Body of pancreas (tissue), 4 donors: ENCODE measurements around the gene USP15.

Source experiments
- CTCF ChIP-seq, 7 experiments: fragments of 450-650 bp in 4 of 7; fragments of 200-600 bp in 3 of 7; sonication (generic) in 3 of 7; IDR thresholded peaks; one replicate each; pipeline ENCODE4 v1.5.1; 2016 to 2019; ENCODE audit warnings: antibody characterized with exemption in 7 of 7
- POLR2A ChIP-seq, 3 donors: fragments of 450-650 bp; IDR thresholded peaks; one replicate each; pipeline ENCODE4 v1.6.1; 2016; ENCODE audit warnings: antibody characterized with exemption in 3 of 3, mild to moderate bottlenecking in 2 of 3

DNA sequence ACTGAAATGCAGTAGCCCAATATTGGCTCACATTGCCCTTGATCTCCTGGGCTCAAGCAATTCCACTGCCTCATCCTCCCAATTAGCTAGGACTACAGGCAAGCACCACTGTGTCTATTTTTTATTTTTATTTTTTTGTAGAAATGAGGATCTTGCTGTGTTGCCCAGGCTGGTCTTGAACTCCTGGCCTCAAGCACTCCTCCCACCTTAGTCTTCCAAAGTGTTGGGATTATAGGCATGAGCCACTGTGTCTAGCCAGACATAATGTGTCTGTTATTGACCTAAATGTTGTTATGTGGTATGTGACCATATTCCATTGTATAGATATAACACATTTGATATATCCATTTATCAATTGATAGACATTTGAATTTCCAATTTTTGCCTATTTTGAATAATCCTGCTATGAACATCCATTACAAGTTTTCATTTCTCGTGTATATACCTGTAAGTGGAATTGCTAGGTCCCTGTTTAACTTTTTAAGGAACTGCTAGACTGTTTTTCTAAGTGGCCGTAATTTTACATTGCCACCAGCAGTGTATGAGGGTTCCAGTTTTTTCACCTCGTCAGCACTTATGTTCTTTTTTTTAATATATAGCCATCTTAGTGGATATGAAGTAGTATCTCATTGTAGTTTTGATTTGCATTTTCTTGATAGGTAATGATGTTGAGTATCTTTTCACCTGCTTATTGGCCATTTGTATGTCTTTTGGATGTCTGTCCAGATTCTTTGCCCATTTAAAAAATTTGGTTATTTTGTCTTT, 9.4 kb downstream of the USP15 start:
- no peak for TF ChIP-seq POLR2A (IDR thresholded peaks at IDR 0.05)
- no peak for TF ChIP-seq CTCF (IDR thresholded peaks at IDR 0.05)
